NCI-H1048 (cell line): Measurements from ENCODE around the gene PLVAP.

Experiments
- DNase-seq: peaks from one replicate; lab custom pipeline; 2025; lab: John Stamatoyannopoulos, UW

Gene PLVAP

DNA sequence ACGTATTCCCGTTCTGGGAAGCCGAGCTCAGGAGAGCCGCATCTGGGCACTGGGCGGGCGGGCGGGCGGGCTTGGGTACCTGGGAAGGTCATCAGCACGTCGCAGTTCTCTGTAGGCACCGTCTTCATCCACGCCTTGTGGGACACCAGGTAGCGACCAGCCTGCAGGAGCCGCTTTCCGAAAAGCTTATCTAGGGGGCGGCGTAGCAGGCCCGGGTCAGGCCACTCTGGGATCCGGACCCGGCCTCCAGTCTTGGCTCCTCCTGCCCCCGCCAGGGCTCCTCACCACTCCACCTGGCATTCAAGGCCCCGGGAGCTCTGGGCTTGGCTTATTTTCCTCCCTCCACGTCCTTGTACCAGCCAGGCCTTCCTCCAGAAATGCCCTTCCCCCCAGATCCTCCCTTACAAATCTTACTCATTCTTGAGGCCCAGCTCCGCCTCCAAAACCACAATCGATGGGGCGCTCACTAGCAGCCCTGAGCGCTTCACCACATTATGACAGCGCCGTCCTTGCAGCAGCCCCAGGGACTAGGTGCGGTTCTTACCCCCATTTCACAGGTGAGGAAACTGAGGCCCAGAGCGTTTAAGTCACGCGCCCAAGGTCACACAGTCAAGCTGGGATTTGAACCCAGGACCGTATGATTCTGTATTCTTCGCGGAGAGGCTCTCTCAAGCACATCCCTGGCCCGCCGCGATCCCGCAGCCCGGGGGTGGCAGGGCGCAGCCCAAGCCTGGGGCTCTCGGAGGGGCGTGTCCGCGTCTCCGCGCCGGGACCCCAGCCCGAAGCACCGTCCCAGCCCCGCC lies 43.3 kb downstream of the PLVAP start:
- DNase-seq = no peak

GRCh38 chr19:17332677-17333581 lies 44.2 kb downstream of the PLVAP start:
- peak; percentile 98 for DNase-seq

- DNase-seq = no peak
These were observed 44.8 kb downstream of the PLVAP start for GRCh38 chr19:17332360-17332676.

DNA sequence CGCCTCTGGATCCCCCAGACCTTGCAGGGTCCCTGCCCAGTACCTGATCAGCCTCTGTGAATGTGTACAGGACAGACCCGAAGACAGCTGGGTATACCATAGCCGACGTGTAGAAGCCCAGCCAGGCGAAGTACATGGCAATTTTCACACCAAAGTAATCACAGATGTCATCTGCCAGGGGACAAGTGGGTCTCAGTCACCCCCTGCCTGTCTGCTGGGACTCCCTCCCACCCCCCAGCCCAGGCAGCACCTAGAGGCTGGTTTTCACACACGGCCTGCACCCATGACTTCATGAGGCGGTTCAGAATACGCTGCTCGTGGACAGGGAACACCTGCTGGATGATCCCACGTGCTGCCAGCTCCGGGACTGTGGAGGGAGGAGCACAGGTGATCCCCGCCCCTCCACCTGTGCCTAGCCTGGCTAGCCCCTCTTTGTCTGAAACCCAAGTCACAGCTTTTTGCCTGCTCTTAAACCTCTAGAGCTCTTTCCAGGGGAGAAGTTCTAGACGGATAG lies 46.0 kb downstream of the PLVAP start:
- DNase-seq = no peak

DNA sequence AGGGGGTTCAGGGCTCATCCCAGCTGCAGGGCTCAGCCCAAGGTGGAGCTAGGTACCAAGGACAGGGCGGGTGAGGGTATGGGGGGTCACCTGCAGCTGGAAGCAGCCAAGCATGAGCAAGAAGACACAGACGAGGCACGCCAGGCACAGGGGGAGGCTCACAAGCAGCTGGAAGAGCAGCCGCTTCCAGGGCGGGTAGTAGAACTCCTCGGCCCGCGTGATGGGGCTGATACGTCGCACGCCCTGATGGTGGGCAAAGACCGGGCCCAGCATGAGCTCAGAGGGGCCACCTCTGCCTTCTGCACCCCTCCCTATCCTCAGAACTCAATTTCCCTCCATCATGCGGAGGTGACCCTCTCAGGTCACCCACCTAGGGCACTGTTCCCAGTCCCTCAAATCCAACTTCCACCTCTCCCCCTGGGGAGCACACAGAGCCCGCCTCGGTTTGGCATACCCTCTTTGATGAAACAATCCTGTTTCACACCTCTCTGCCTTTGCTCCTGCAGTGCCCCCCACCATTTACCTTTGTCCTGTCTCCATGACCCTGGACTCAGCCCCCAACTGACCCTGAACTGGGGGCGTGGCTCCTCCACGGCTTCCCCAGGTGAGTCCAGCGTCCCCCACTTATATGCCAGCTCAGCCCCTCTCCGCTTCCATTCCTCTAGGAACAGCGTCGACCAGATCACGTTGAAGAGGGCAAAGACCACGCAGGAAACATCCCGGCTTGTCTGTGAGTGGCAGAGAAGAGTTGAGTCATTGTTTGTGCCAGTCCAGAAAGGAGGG lies 46.7 kb downstream of the PLVAP start:
- DNase-seq = no peak

- DNase-seq = no peak
These were observed 47.5 kb downstream of the PLVAP start for GRCh38 chr19:17329366-17330261.

GRCh38 chr19:17328517-17329365 lies 48.4 kb downstream of the PLVAP start:
- no peak for DNase-seq

DNA sequence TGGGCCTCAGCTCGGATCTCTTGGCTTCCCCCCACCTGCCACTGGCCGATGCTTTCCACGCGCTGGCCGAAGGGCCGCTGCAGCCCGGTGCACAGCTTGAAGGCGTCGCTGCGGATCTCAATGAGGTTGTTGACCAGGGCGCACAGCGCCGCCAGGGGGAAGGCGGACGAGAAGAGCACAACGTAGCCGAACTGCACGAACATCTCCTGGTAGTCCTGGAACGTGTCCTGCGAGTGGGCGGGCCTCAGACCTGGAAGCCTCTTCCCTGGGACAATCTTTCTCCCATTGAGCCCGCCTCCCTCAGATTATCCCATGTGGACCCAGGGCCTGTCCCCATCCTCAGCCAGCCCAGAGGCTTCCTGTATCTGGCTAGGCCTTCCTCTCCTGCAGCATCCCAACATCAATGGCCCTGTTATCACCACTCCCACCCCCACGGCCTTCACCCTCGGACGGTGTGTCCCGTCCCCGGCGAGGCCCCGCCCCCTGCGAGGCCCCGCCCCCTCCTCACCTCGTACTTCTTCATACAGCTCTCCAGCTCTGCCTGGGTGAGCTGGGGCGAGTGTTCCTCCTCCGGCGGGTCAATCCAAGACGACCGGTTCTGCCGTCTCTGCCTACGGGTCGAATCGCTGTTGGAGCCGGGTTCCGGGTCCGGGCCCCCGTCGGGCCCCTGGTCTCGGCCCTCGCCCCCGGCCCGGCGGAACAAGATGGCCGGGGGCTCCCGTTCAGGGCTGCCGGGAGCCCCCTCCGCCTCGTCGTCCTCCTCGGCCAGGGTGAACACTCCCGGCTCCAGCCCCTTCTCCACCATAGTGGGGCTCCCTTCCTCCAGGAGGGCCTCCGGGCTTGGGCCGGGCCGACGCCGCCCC lies 49.3 kb downstream of the PLVAP start:
- DNase-seq = no peak

- DNase-seq = no peak
These were observed 50.0 kb downstream of the PLVAP start for GRCh38 chr19:17327068-17327653.

DNA sequence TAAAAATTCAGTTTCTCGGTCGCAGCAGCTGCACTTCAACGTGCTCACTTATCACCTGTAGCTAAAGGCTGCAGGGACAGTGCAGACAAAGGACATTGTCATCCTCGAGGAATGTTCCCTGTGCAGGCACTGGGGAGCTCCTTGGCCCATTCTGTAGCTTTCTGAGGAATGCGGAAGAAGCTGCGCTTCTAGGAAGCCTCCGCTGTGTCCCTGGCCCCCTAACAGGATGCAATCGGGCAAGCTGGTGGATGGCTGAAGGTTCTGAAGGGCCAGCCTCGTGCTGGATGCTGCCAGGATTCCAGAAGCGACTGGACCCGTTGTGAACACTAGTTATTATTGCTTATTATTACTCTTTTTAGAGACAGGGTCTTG lies 50.6 kb downstream of the PLVAP start:
- no peak for DNase-seq

- DNase-seq = no peak
These were observed 51.1 kb downstream of the PLVAP start for GRCh38 chr19:17325881-17326594.

- DNase-seq = no peak
These were observed 52.0 kb downstream of the PLVAP start for GRCh38 chr19:17325133-17325532.

DNA sequence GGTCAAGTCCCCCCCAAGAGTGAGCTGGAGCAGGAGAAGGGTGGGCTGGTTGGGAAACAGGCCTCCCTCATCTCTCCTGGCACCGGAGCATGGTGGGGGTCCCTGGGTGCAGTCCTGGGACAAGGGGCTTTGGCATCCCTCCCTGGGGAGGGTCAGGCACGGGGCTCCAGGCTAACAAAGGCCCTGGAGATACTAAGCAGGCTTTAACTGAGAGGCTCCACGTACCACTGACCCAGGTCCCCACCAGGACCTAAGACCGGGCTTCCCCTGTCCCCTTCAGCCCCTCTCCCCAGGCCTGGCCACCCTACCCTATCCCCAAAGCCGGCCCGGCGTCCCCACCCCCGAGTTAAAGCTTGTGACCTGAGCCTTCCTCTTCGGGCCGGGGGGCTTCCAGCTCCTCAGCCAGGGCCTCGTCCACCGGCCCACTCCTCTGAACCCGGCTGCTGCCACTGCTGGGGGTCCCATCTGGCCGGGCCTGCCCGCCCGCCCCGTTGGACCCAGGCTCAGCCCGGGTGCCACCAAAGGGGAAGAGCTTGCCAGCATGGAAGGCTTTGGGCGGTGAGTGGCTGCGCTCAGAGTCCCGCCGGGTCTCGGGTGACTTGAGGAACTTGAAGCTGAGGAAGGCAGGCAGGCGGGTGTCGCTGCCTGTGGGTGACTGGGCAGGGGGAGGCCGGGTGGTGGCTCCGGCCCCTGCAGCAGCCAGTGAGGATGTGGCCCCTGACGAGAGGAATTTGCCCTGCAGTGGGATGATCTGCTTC lies 52.6 kb downstream of the PLVAP start:
- DNase-seq = no peak

GRCh38 chr19:17323964-17324332 lies 53.2 kb downstream of the PLVAP start:
- no peak for DNase-seq

- DNase-seq = no peak
These were observed 53.7 kb downstream of the PLVAP start for GRCh38 chr19:17323300-17323963.

DNA sequence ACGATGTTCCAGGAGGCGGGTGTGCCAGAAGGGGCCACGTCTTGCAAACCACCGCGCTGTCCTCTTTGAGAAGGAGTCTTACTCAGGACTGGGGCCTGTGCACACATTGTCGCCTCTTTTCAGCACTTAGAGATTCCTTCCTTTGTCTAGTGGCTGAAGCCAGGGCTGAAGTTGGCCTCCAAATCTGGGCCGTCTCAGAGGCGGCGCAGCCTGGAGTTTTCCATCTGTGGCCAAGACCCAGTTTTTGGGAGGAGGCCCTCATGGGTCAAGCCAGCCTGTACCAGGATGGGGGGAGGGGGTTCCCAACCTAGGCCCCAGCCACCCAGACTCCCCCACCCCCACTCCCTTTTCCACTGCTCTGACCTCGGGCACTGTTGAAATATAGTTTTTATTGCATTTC lies 54.3 kb downstream of the PLVAP start:
- DNase-seq = no peak
